ENCODE results near the gene CPB1. TPM values are rescaled to one million over a fixed set of nuclear protein-coding genes. Genes with fewer than 3 reads are reported as not detected.

Gene CPB1
- total and polyA plus RNA-seq, 5 donors from 2014 or later = not detected

- no peak overlapping the region for H3K27ac ChIP-seq (ENCODE audit: insufficient read depth, low read length, poor library complexity, severe bottlenecking)
- H3K36me3 ChIP-seq (ENCODE audit: control insufficient read depth, insufficient read depth, low read length) = no peaks in the 10 kb centered on the region
- no peaks in the 10 kb centered on the region for H3K27me3 ChIP-seq (ENCODE audit: control insufficient read depth, insufficient read depth, low read length)
- H3K4me3 Mint-ChIP-seq = no peak overlapping the region
- no peaks in the 10 kb centered on the region for H3K4me1 ChIP-seq (ENCODE audit: control insufficient read depth, insufficient read depth, low read length, poor library complexity, severe bottlenecking)
- no peaks in the 10 kb centered on the region for H3K36me3 Mint-ChIP-seq
- H3K27me3 Mint-ChIP-seq = no peaks in the 10 kb centered on the region
- no peak overlapping the region for H3K4me3 ChIP-seq (ENCODE audit: low read depth, low read length)
- peaks cover 0 to 10% (median 0%) of the 10 kb centered on the region in 7 donors for H3K9me3 Mint-ChIP-seq
- H3K9me3 ChIP-seq (ENCODE audit: control insufficient read depth in 2 of 2, low read length in 2 of 2) = no peaks in the 10 kb centered on the region
- DNase-seq (no peak), ATAC-seq (ENCODE audit: low read depth in 2 of 2) (no peak)
- H3K4me1 Mint-ChIP-seq = peaks cover 0 to 6% (median 0%) of the 10 kb centered on the region in 4 donors
- H3K27ac Mint-ChIP-seq = no peak overlapping the region
Observed at GRCh38 chr3:148839805-148840204, 12.2 kb downstream of the CPB1 start.

- H3K9me3 Mint-ChIP-seq = peaks cover 0 to 5% (median 0%) of the 10 kb centered on the region in 7 donors
- Histone ChIP-seq H3K27ac (ENCODE audit: insufficient read depth, low read length, poor library complexity, severe bottlenecking) (no peak overlapping the region), H3K36me3 (ENCODE audit: control insufficient read depth, insufficient read depth, low read length) (no peaks in the 10 kb centered on the region), H3K4me3 (ENCODE audit: low read depth, low read length) (no peak overlapping the region), H3K4me1 (ENCODE audit: control insufficient read depth, insufficient read depth, low read length, poor library complexity, severe bottlenecking) (no peaks in the 10 kb centered on the region), H3K27me3 (ENCODE audit: control insufficient read depth, insufficient read depth, low read length) (no peaks in the 10 kb centered on the region), H3K9me3 (ENCODE audit: control insufficient read depth in 2 of 2, low read length in 2 of 2) (no peaks in the 10 kb centered on the region)
- ATAC-seq (ENCODE audit: low read depth in 2 of 2) = no peak
- H3K36me3 Mint-ChIP-seq = no peaks in the 10 kb centered on the region
- H3K4me1 Mint-ChIP-seq = peaks cover 0 to 6% (median 0%) of the 10 kb centered on the region in 4 donors
- DNase-seq = no peak
- no peak overlapping the region for H3K27ac Mint-ChIP-seq
- no peak overlapping the region for H3K4me3 Mint-ChIP-seq
- H3K27me3 Mint-ChIP-seq = no peaks in the 10 kb centered on the region
Observed at GRCh38 chr3:148840451-148840850, 12.8 kb downstream of the CPB1 start.

GRCh38 chr3:148845756-148846395 lies 18.3 kb downstream of the CPB1 start:
- Mint-ChIP-seq H3K9me3 (no peaks in the 10 kb centered on the region), H3K36me3 (no peaks in the 10 kb centered on the region), H3K4me1 (peaks cover 0 to 6% (median 0%) of the 10 kb centered on the region in 4 donors), H3K27me3 (no peaks in the 10 kb centered on the region), H3K27ac (no peak overlapping the region), H3K4me3 (no peak overlapping the region)
- H3K27me3 ChIP-seq (ENCODE audit: control insufficient read depth, insufficient read depth, low read length) = no peaks in the 10 kb centered on the region
- H3K36me3 ChIP-seq (ENCODE audit: control insufficient read depth, insufficient read depth, low read length) = no peaks in the 10 kb centered on the region
- H3K27ac ChIP-seq (ENCODE audit: insufficient read depth, low read length, poor library complexity, severe bottlenecking) = no peak overlapping the region
- no peaks in the 10 kb centered on the region for H3K9me3 ChIP-seq (ENCODE audit: control insufficient read depth in 2 of 2, low read length in 2 of 2)
- no peak for DNase-seq
- H3K4me3 ChIP-seq (ENCODE audit: low read depth, low read length) = no peak overlapping the region
- no peak for ATAC-seq (ENCODE audit: low read depth in 2 of 2)
- H3K4me1 ChIP-seq (ENCODE audit: control insufficient read depth, insufficient read depth, low read length, poor library complexity, severe bottlenecking) = no peaks in the 10 kb centered on the region

- no peak overlapping the region for H3K4me3 ChIP-seq (ENCODE audit: low read depth, low read length)
- H3K4me1 ChIP-seq (ENCODE audit: control insufficient read depth, insufficient read depth, low read length, poor library complexity, severe bottlenecking) = no peaks in the 10 kb centered on the region
- no peaks in the 10 kb centered on the region for H3K9me3 ChIP-seq (ENCODE audit: control insufficient read depth in 2 of 2, low read length in 2 of 2)
- H3K36me3 Mint-ChIP-seq = no peaks in the 10 kb centered on the region
- H3K4me3 Mint-ChIP-seq = no peak overlapping the region
- H3K27ac Mint-ChIP-seq = no peak overlapping the region
- H3K36me3 ChIP-seq (ENCODE audit: control insufficient read depth, insufficient read depth, low read length) = no peaks in the 10 kb centered on the region
- H3K27me3 Mint-ChIP-seq = peaks cover 4% of the 10 kb centered on the region
- ATAC-seq (ENCODE audit: low read depth in 2 of 2) (no peak), DNase-seq (no peak)
- H3K27ac ChIP-seq (ENCODE audit: insufficient read depth, low read length, poor library complexity, severe bottlenecking) = no peak overlapping the region
- H3K4me1 Mint-ChIP-seq = peaks cover 0 to 5% (median 0%) of the 10 kb centered on the region in 4 donors
- no peaks in the 10 kb centered on the region for H3K27me3 ChIP-seq (ENCODE audit: control insufficient read depth, insufficient read depth, low read length)
- H3K9me3 Mint-ChIP-seq = peaks cover 0 to 1% (median 0%) of the 10 kb centered on the region in 7 donors
Observed at GRCh38 chr3:148847351-148847750, 19.7 kb downstream of the CPB1 start.

- ATAC-seq (ENCODE audit: low read depth in 2 of 2) = no peak
Observed at GRCh38 chr3:148848410-148848809, 20.8 kb downstream of the CPB1 start.

GRCh38 chr3:148852271-148852992 lies 24.8 kb downstream of the CPB1 start:
- no peak overlapping the region for H3K4me3 Mint-ChIP-seq
- H3K27me3 Mint-ChIP-seq = peaks cover 4% of the 10 kb centered on the region
- H3K27ac Mint-ChIP-seq = no peak overlapping the region
- Histone ChIP-seq H3K27me3 (ENCODE audit: control insufficient read depth, insufficient read depth, low read length) (no peaks in the 10 kb centered on the region), H3K4me3 (ENCODE audit: low read depth, low read length) (no peak overlapping the region), H3K4me1 (ENCODE audit: control insufficient read depth, insufficient read depth, low read length, poor library complexity, severe bottlenecking) (no peaks in the 10 kb centered on the region), H3K36me3 (ENCODE audit: control insufficient read depth, insufficient read depth, low read length) (no peaks in the 10 kb centered on the region), H3K9me3 (ENCODE audit: control insufficient read depth in 2 of 2, low read length in 2 of 2) (no peaks in the 10 kb centered on the region), H3K27ac (ENCODE audit: insufficient read depth, low read length, poor library complexity, severe bottlenecking) (no peak overlapping the region)
- no peaks in the 10 kb centered on the region for H3K36me3 Mint-ChIP-seq
- H3K4me1 Mint-ChIP-seq = no peaks in the 10 kb centered on the region
- DNase-seq (no peak), ATAC-seq (ENCODE audit: low read depth in 2 of 2) (no peak)
- peaks cover 0 to 1% (median 0%) of the 10 kb centered on the region in 7 donors for H3K9me3 Mint-ChIP-seq

More at GRCh38 chr3:148848410-148848809, 20.8 kb downstream of the CPB1 start:
- Histone ChIP-seq H3K27ac (ENCODE audit: insufficient read depth, low read length, poor library complexity, severe bottlenecking) (no peak overlapping the region), H3K36me3 (ENCODE audit: control insufficient read depth, insufficient read depth, low read length) (no peaks in the 10 kb centered on the region), H3K27me3 (ENCODE audit: control insufficient read depth, insufficient read depth, low read length) (no peaks in the 10 kb centered on the region), H3K4me3 (ENCODE audit: low read depth, low read length) (no peak overlapping the region), H3K9me3 (ENCODE audit: control insufficient read depth in 2 of 2, low read length in 2 of 2) (no peaks in the 10 kb centered on the region), H3K4me1 (ENCODE audit: control insufficient read depth, insufficient read depth, low read length, poor library complexity, severe bottlenecking) (no peaks in the 10 kb centered on the region)
- peaks cover 0 to 1% (median 0%) of the 10 kb centered on the region in 7 donors for H3K9me3 Mint-ChIP-seq
- no peak overlapping the region for H3K4me3 Mint-ChIP-seq
- peaks cover 4% of the 10 kb centered on the region for H3K27me3 Mint-ChIP-seq
- H3K4me1 Mint-ChIP-seq = no peaks in the 10 kb centered on the region
- no peak for DNase-seq
- no peak overlapping the region for H3K27ac Mint-ChIP-seq
- no peaks in the 10 kb centered on the region for H3K36me3 Mint-ChIP-seq

GRCh38 chr3:148853076-148853475 lies 25.5 kb downstream of the CPB1 start:
- no peak for ATAC-seq (ENCODE audit: low read depth in 2 of 2)
- Mint-ChIP-seq H3K4me1 (no peaks in the 10 kb centered on the region), H3K4me3 (no peak overlapping the region), H3K9me3 (peaks cover 0 to 1% (median 0%) of the 10 kb centered on the region in 7 donors), H3K27me3 (peaks cover 4% of the 10 kb centered on the region), H3K27ac (no peak overlapping the region), H3K36me3 (no peaks in the 10 kb centered on the region)
- Histone ChIP-seq H3K27ac (ENCODE audit: insufficient read depth, low read length, poor library complexity, severe bottlenecking) (no peak overlapping the region), H3K4me1 (ENCODE audit: control insufficient read depth, insufficient read depth, low read length, poor library complexity, severe bottlenecking) (no peaks in the 10 kb centered on the region), H3K9me3 (ENCODE audit: control insufficient read depth in 2 of 2, low read length in 2 of 2) (no peaks in the 10 kb centered on the region), H3K4me3 (ENCODE audit: low read depth, low read length) (no peak overlapping the region), H3K36me3 (ENCODE audit: control insufficient read depth, insufficient read depth, low read length) (no peaks in the 10 kb centered on the region), H3K27me3 (ENCODE audit: control insufficient read depth, insufficient read depth, low read length) (no peaks in the 10 kb centered on the region)
- DNase-seq = no peak

GRCh38 chr3:148854061-148854460 lies 26.4 kb downstream of the CPB1 start:
- peaks cover 4% of the 10 kb centered on the region for H3K27me3 Mint-ChIP-seq
- DNase-seq (no peak), ATAC-seq (ENCODE audit: low read depth in 2 of 2) (no peak)
- no peak overlapping the region for H3K4me3 Mint-ChIP-seq
- H3K36me3 Mint-ChIP-seq = no peaks in the 10 kb centered on the region
- no peaks in the 10 kb centered on the region for H3K36me3 ChIP-seq (ENCODE audit: control insufficient read depth, insufficient read depth, low read length)
- H3K9me3 ChIP-seq (ENCODE audit: control insufficient read depth in 2 of 2, low read length in 2 of 2) = no peaks in the 10 kb centered on the region
- H3K27me3 ChIP-seq (ENCODE audit: control insufficient read depth, insufficient read depth, low read length) = no peaks in the 10 kb centered on the region
- H3K27ac Mint-ChIP-seq = no peak overlapping the region
- no peak overlapping the region for H3K4me3 ChIP-seq (ENCODE audit: low read depth, low read length)
- no peaks in the 10 kb centered on the region for H3K4me1 ChIP-seq (ENCODE audit: control insufficient read depth, insufficient read depth, low read length, poor library complexity, severe bottlenecking)
- H3K27ac ChIP-seq (ENCODE audit: insufficient read depth, low read length, poor library complexity, severe bottlenecking) = no peak overlapping the region
- H3K4me1 Mint-ChIP-seq = no peaks in the 10 kb centered on the region
- H3K9me3 Mint-ChIP-seq = peaks cover 0 to 1% (median 0%) of the 10 kb centered on the region in 7 donors
